GDM1 (cell line): Measurements from ENCODE around the gene PISD.

Experiments
- DNase-seq: peaks from one replicate; lab custom pipeline; 2025; lab: John Stamatoyannopoulos, UW

PISD gene

DNA sequence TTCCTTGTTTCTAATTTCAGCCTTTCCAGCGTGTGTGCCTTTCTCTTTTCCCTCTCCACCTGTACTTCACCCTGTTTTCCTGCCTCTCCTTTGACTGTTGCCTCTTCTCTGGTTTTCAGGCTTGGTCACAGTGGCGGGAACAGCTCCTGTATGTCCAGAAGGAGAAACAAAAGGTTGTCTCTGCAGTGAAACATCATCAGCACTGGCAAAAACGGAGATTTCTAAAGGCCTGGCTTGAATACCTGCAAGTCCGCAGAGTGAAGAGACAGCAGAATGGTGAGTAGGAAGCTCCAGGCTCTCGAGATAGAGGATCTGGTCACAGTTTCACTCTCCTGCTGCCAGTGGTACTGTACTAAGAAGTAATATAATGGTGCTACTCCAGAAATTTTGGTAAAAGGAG, 89.1 kb downstream of the PISD start:
- DNase-seq, result no peak

- no peak for DNase-seq
Measured at GRCh38 chr22:31569126-31569525, 92.9 kb downstream of the PISD start.
